HTR-8/SVneo (cell line): Measurements from ENCODE around the gene KPNA2.
"Not testable (repeated sequence)": the region's sequence is repeated elsewhere in the genome, so short reads cannot be mapped to it uniquely, and the experiment has no call there.

Experiments
- DNase-seq: peaks from one replicate; pipeline ENCODE4 v3.0.0; 2011; ENCODE audit warnings: low spot score, mixed read lengths; ENCODE audit not compliant: insufficient read length
- FAIRE-seq: peaks from 2 replicates; lab custom pipeline; 2011; peaks lifted over from hg19 to GRCh38; lab: Jason Lieb, UNC

KPNA2 gene

DNA sequence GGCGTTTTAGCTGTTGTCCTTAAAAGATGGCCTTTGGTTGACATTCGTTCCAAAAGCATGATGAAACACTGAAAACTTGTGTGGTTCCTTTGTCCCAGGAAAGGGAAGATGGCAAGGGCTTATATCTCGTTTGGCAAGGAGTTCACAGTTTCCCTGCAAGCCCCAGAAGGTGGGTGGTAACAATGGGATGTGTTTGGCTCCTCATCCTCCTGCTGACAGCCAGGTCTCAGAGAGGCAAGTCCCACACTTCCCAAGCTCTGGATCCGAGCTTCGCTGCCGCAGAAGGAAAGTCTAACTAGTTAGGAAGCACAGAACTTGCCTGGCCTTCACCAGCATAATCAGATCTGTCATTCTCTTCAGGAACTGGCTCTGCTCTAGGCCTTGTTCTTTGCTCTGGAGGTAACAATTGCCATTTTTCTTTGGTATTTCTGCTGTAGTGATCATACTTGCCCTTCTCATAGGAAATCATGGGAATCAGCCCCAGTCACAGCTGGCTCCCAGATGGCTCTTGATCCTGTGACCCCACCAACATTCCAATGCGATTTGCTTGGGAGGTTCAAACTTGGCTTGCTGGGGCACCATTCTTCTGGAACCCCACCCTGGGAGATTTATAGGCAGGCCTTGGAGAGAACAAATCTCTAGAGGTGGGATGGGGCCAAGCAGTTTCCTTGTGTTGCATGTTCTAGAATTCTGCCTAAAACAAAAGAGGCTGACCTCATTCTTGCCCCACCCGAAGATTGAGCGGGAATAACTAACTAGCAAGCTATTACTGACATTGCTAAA is 17.9 kb downstream of the KPNA2 start:
- FAIRE-seq, result no peak
- DNase-seq, result peak; percentile 31

DNA sequence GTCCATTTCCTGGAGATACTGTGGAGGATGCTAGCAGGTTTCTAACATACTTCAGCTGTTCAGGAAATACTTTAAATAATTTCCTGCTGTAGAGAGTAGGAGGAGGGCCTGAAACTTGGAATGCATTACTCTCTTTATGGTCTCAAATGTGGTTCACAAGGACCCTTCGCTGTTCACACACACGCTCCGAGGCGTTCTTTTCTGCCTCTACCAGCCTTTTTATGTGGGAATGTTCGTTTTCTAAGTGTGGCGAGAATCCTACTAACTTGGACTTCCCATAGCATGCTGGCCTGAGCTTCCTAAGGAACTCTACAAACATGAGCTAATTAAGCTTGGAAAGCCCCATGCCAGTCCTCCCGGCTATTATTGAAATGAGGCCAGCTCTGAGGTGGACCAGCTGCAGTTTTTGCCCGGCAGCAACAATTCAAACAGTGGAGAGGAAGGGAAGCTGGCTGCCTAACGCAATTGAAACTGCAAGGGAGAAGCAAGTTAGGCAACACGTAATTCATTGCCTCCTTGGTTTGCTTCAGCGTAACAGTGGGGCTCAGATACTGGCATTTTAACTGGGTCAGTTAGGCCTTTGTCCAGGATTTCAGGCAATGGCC is 18.9 kb downstream of the KPNA2 start:
- FAIRE-seq (peak; percentile 67), DNase-seq (peak; percentile 28)

DNA sequence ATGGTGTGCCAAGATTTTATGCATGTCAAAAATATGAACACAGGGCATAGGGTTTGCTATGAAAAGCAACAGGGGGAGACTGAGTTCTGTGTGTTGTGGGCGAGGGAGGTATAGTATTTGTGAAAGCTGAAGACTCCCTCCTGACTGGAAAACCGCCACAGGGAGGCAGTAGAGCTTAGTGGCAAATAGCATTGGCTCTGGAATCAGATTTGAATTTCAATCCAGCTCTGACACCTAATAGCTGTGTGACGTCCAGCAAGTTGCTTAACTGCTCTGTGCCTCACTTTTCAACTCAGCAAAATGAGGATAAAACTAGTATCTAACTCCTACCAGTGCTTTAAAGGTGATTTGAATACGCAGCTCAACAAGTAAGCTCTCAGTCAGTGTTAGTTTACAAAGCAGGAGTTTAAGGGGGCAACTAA is 22.0 kb downstream of the KPNA2 start:
- no peak for DNase-seq
- FAIRE-seq, result peak; percentile 91

DNA sequence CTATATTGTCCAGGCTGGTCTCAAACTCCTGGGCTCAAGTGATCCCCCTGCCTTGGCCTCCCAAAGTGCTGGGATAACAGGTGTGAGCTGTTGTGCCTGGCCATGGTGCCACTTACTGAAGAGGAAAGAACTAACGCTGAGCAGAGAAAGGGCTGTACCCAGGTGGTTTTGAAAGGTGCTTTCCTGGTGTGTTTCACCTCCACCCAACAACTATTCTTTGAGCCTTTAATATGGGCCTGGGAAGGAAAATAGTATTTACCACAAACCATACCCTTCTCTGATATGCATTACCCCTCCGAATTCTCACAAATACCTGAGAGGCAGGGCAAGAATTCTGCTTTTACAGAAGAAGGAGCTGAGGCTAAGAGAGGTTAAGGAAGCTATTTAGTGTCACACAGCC is 24.8 kb downstream of the KPNA2 start:
- DNase-seq (no peak), FAIRE-seq (no peak)

DNA sequence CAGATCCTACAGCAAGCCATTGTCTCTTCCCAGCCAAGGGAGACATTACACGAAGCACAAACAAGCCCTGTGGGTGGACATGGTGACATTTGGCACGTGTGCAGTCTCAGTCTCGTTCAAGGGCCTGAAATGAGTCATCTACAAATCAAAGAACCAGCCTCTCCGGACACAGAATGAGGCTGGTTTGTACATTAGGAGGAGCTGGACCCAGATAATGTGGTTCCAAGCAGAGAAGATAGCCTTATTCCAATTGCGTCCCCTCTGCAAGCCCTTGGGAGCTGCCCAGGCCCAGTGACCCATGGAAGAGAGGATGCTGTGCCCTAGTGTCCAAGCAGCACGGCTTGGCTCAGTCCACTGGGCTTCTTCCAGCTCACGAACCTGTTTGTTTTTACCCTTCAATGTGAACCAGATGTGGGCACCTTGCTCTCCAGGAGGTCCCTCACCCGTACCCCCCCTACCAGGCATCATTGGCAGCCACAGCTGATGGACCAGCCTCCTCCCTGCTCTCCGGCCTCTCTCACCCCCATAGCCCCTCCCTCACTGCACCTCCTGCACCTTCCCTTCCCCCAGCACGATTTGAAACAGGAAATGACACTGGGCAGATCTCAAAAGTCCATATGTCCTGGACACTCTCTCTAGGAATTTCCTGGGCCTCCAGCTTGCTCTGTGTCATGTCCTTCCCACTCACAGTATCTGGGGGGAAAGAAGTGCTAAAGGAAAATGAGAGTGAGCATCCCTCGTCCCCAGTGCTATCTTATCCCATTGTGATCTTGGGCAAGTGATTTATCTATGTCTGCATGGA is 26.2 kb downstream of the KPNA2 start:
- DNase-seq, result no peak
- peak; percentile 88 for FAIRE-seq

DNA sequence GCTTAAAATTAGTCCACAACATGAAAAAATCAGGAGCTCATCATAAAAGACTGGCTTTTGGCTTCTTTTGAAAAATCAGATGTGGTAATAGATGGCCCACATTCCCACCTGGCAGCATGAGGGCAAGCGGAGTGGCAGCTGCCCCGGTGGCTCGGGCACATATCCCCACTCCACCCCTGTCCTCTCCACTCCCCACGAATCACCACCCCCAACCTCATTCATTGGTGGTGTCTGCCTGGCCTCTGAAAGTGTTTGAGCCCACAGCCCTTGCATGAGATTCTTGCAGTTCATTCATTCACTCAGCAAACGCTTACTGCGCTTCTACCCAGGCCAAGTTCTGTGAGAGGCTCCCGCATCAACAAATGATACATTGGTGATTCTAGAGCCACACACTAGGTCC is 29.8 kb downstream of the KPNA2 start:
- FAIRE-seq, result peak; percentile 55
- DNase-seq, result not testable (repeated sequence)

DNA sequence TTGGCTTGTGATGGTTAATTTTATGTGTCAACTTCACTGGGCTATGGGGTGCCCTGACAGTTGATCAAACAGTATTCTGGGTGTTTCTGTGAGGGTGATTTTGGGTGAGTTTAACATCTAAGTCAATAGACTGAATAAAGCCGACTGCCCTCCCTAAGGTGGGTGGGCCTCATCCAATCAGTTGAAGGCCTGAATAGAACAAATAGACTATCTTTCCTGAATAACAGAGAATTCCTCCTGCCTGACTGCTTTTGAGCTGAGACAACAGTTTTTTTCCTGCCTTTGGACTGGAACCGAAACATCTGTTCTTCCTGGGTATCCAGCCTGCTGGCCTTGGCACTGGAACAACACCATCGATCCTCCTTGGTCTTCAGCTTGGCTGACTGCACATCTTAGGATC is 33.0 kb downstream of the KPNA2 start:
- DNase-seq, FAIRE-seq: not testable (repeated sequence)

DNA sequence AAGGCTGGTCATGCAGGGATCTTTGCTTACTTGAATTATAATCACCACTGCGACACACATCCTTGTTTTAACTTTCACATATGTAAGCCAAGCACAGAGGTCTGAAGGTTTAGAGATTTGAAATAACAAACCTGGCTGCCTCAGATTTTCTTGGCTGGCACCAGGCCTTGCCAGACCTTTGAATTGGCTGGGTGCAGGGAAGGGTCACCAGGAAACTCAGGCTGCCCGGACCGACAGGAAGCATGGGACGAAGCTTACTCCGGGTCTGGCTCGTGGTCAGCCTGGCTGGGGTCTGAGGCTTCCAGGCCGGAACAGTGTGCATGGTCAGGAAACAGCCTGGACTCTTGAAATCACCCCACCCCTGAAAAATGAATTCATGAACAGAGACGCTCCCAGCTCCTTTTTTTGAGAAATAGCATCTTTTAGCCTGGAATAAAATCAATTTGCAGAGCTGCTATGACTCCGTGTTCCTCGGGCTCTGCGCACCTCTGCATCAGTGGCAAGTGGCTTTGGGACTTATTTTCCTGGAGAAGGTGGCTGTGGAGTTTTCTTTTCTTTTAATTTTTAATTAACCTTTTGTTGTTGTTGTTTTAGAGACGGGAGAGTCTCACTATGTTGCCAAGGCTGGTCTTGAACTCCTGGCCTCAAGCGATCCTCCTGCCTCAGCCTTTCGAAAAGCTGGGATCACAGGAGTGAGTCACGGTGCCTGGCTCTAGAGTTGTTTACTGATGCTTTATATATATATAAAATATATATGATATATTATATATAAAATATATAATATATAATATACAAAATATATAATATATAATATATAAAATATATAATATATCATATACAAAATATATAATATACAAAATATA is 35.3 kb downstream of the KPNA2 start:
- DNase-seq, FAIRE-seq: not testable (repeated sequence)

DNA sequence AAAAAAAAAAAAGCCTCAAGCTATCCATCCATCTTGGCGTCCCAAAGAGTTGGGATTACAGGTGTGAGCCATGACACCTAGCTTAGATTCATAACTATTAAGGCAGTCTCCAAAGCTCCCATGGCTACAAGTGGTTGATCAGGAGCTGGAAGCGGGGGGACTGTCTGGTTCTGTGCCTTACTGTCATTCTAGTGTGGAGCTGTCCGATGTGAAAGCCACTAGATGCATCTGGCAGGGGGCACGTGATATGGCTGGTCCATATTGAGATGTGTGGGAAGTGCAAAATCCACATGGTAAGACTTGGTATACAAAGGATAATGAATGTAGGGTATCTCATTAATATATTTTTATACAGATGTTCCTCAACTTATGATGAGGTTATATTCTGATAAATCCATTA is 38.7 kb downstream of the KPNA2 start:
- DNase-seq, result no peak
- FAIRE-seq, result no peak

DNA sequence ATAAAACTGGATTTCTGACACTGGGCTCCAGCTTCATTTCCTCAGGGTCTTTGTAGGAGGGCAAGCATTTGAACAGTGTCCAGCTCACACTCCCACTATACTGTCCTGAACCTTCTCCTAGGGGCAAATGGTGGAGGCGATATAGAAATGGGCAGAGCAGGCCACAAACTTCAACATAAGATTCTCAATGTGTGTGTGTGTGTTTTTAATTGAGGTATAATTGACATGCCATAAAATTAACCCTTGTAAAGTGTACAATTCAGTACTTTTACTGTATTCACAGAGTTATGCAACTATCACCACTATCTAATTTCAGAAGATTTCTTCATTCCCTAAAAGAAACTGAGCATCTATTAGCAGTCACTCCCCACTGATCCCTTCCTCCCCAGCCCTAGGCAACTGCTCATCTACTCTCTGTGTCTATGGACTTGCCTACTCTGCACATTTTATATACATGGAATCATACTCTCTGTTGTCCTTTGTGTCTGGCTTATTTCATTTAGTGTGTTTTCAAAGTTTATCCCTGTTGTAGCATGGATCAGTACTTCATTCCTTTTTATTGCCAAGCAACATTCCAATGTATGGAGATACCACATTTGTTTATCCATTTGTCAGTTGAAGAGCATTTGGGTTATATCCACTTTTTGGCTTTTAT is 40.5 kb downstream of the KPNA2 start:
- DNase-seq, result not testable (repeated sequence)
- peak; percentile 69 for FAIRE-seq

DNA sequence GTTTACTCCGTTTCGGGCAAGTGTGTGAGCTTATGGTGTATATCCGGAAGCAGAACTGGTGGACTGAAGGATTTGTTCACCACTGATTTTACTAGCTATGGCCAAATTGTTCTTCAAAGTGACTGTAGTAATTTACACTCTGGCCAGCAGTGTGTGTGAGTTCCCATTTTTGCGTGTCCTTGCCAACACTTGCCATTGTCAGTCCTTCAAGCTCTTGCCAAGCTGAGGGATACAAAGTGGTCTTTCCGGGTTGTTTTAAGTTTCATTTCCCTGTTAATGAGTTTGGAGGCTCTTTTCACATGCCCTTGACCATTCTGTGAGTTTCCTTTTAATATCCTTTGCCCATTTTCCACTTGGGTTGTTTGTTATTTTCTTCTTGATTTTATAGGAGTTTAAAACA is 42.0 kb downstream of the KPNA2 start:
- not testable (repeated sequence) for DNase-seq
- peak; percentile 86 for FAIRE-seq

DNA sequence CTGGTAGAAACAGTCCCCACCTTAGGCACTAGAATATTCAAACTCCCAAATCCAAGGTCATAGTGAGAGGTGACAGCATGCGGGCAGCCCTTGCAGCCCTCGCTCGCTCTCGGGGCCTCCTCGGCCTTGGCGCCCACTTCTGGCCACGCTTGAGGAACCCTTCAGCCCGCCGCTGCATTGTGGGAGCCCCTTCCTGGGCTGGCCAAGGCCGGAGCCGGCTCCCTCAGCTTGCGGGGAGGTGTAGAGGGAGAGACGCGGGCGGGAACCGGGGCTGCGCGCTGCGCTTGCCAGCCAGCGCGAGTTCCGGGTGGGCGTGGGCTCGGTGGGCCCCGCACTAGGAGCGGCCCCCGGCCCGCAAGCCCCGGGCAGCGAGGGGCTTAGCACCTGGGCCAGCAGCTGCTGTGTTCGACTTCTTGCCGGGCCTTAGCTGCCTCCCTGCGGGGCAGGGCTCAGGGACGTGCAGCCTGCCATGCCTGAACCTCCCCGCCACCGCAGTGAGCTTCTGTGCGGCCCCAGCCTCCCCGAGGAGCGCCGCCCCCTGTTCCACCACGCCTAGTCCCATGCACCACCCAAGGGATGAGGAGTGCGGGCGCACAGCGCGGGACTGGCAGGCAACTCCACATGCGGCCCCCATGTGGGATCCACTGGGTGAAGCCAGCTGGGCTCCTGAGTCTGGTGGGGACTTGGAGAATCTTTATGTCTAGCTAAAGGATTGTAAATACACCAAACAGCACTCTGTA is 45.0 kb downstream of the KPNA2 start:
- DNase-seq (no peak), FAIRE-seq (no peak)

DNA sequence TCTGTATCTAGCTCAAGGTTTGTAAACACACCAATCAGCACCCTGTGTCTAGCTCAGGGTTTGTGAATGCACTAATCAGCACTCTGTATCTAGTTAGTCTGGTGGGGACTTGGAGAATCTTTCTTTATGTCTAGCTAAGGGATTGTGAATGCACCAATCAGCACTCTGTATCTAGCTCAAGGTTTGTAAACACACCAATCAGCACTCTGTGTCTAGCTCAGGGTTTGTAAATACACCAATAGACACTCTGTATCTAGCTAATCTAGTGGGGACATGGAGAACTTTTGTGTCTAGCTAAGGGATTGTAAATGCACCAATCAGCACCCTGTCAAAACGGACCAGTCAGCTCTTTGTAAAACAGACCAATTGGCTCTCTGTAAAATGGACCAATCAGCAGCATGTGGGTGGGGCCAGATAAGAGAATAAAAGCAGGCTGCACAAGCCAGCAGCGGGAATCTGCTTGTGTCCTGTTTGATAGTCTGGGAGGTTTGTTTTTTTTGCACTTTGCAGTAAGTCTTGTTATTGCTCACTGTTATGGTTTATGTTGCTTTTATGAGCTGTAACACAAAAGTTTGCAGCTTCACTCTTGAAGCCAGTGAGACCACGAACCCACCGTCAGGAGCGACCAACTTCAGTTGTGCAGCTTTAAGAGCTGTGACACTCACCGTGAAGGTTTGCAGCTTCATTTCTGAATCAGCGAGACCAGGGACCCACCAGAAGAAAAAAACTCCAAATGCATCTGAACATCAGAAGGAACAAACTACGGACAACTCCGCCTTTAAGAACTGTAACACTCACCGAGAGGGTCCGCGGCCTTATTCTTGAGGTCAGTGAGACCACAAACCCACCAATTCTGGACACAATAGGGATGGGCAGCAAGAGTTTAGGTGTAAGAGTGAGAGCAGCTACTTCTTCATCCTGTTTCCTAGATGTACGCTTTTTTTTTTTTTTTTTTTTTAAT is 46.0 kb downstream of the KPNA2 start:
- DNase-seq, result not testable (repeated sequence)

DNA sequence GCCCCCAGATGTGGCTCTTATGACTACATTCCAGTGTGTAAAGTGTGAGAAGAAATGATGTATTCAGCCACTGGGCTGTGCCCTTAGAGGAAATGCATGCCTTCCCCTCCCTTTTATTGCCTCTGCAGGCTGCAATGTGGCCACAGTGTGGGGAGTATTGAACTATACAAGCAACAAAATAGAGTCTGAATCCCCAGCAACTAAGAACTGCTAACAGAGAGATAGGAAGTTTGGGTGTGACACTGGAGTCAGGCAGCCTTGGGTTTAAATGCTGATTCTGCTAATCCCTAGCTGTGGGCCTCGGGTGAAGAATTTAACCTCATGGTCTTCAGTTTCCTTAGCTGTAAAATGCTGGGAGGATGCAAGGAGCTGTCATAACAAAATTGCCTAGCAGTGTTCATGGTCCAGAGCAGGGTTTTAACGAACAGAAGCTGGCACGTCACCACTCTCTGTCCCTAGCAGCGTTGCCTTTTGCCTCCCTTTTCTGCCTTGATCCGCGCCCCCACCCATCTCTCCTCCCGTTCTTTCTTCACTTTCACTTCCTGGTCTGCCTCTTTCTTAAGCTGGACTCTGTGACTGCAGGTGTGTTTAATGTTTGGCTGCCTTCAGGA is 50.3 kb downstream of the KPNA2 start:
- DNase-seq (no peak), FAIRE-seq (no peak)

More for the DNA sequence above, 46.0 kb downstream of the KPNA2 start:
- FAIRE-seq, result not testable (repeated sequence)

DNA sequence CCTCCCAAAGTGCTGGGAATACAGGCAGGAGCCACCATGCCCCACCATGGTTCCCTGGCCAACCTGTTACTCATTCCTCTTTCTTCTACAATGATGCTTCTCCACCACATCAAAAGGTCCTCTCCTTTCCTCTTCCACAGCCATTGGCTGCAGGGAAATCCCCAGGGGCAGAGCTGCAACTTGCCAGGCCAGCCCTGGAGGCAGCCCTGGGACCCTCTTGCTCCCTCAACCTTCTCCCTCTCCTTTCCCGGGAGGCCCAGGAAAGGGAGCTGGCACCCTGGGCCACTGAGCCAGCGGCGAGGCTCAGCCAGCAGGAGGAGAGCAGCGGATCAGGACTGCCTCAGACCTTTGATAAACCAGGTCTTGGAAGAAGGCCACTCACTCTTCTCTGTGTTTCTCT is 51.1 kb downstream of the KPNA2 start:
- not testable (repeated sequence) for FAIRE-seq, DNase-seq

DNA sequence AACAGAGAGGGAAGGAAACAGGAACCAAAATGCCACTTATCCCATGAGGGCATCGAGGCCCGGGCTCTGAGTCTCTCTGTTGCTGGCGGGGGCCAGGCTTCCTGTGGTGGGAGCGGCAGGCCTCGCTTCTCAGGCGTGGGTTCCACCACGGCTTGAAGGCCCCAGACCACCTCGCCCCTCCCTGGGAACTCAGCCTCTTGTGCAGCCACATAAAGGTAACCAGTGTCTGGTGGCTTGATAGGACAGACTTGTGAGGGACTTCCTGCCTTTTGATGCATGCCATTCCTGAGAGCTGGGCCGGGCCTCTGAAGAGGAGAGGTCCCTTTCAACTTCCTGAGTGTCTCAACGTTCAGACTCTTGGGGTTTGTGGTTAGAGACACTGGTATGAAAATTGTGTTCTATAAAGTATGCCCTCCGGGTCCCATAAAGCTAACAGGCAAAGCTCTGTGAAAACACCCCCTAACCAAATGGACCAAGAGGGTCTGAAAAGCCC is 51.6 kb downstream of the KPNA2 start:
- DNase-seq, FAIRE-seq: not testable (repeated sequence)

DNA sequence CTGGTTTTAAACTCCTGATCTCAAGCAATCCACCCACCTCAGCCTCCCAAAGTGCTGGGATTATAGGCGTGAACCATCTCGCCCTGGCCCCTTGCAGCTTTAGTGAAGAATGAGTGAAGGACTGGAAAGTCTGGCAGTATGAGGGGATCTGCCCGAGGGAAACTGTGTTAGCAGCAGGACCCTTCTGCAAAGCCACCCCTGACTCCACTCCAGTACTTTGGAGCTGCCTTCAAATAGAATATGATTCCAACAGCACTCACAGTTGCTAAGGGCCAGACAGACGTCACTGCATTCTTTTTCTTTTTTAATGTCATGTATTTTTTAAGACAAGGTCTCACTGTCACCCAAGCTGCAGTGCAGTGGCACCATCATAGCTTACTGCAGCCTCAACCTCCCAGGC is 52.3 kb downstream of the KPNA2 start:
- FAIRE-seq (no peak), DNase-seq (no peak)
